Suprapubic skin (tissue), 4 donors: Measurements from ENCODE around the gene CCDC54. TPM values are rescaled to one million over a fixed set of nuclear protein-coding genes. Genes with fewer than 3 reads are reported as not detected.
"Not testable (repeated sequence)": the region's sequence is repeated elsewhere in the genome, so short reads cannot be mapped to it uniquely, and the experiment has no call there.

ENCODE experiments used
- DNase-seq, 2 donors: peaks; one replicate each; pipeline ENCODE4 v3.0.0-alpha.2; 2019; ENCODE audit warnings: low spot score in 2 of 2
- H3K27ac ChIP-seq: fragments of 200-600 bp; sonication (generic); one replicate; pipeline ENCODE4 v1.5.1; 2019
- H3K27me3 ChIP-seq: fragments of 200-600 bp; sonication (generic); one replicate; pipeline ENCODE4 v1.5.1; 2019
- H3K36me3 ChIP-seq: fragments of 200-600 bp; sonication (generic); one replicate; pipeline ENCODE4 v1.5.1; 2019
- H3K4me1 ChIP-seq: fragments of 200-600 bp; sonication (generic); one replicate; pipeline ENCODE4 v1.5.1; 2019
- H3K4me3 ChIP-seq: fragments of 200-600 bp; sonication (generic); one replicate; pipeline ENCODE4 v1.5.1; 2019; ENCODE audit warnings: mild to moderate bottlenecking
- H3K9me3 ChIP-seq: fragments of 200-600 bp; sonication (generic); one replicate; pipeline ENCODE4 v1.5.1; 2019
- CTCF ChIP-seq, 2 donors: fragments of 200-600 bp in 1 of 2; fragments of 450-650 bp in 1 of 2; sonication (generic) in 1 of 2; IDR thresholded peaks; one replicate each; pipeline ENCODE4 v1.5.1; 2016 to 2019; ENCODE audit warnings: antibody characterized with exemption in 2 of 2, mild to moderate bottlenecking in 1 of 2, moderate library complexity in 1 of 2
- EP300 ChIP-seq: sonication (generic); formaldehyde crosslinking; IDR thresholded peaks from one replicate; pipeline ENCODE4 v1.6.1; 2017; ENCODE audit warnings: antibody characterized with exemption
- POLR2A ChIP-seq, 2 donors: fragments of 450-650 bp; IDR thresholded peaks; one replicate each; pipeline ENCODE4 v1.6.1; 2017; ENCODE audit warnings: antibody characterized with exemption in 2 of 2, mild to moderate bottlenecking in 2 of 2, moderate library complexity in 2 of 2
- POLR2AphosphoS5 ChIP-seq, 3 donors: sonication (generic); formaldehyde crosslinking; IDR thresholded peaks; one replicate each; pipeline ENCODE4 v1.6.1; 2017; ENCODE audit warnings: antibody characterized with exemption in 3 of 3
- WGBS: methylation state at CpG from one replicate; pipeline ENCODE4 v1.1.5; 2018; 5-methylcytosine and 5-hydroxymethylcytosine counted together
- total RNA-seq, 4 donors: library from RNA; depleted of rRNA; stranded (reverse); fragments of >200 nt; gene quantifications; one replicate each; pipeline ENCODE4 v1.1.0, GENCODE V29; 2016

The CCDC54 gene
- total RNA-seq: not detected

DNA sequence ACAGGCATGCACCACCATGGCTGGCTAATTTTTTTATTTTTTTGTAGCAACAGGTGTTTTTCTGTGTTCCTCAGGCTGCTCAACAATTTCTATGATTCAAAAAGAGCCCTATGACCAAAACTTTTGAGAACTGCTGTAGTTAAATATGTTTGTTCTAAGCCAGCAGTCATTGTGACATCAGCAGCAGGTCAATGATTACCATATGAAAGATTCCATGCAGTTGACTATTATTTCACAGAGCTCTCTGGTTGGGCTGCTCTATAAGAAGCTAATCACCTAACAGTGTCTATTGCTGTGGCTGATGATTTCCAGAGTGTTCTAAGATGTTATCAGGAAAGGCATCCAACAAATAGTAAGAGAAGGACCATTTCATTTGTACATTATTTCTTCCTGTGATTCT lies at the start of gene CCDC54:
Gene CCDC54 (plus strand): TSS at position 289 of the 400 bp plus-strand sequence. CDS start 149 bp downstream, outside the sequence.
- Histone ChIP-seq H3K36me3 (no peaks in the 10 kb centered on the region), H3K27me3 (no peaks in the 10 kb centered on the region), H3K4me1 (no peaks in the 10 kb centered on the region), H3K4me3 (no peak within 1 kb of the TSS), H3K9me3 (no peaks in the 10 kb centered on the region), H3K27ac (no peak within 1 kb of the TSS)
- TF ChIP-seq POLR2AphosphoS5 (IDR thresholded peaks at IDR 0.05): no peak
- no peak for TF ChIP-seq CTCF (IDR thresholded peaks at IDR 0.05)
- TF ChIP-seq EP300: no peak
- no peak for TF ChIP-seq POLR2A (IDR thresholded peaks at IDR 0.05)
- DNase-seq: no peak

GRCh38 chr3:107328069-107328468 lies 49.2 kb upstream of the CCDC54 start:
- H3K4me3 ChIP-seq: no peak overlapping the region
- WGBS: 78% methylated on average over 2 of the region's 2 CpGs
- no peak for DNase-seq
- no peak for TF ChIP-seq POLR2AphosphoS5 (IDR thresholded peaks at IDR 0.05)
- TF ChIP-seq CTCF (IDR thresholded peaks at IDR 0.05): no peak
- TF ChIP-seq EP300: no peak
- no peak for TF ChIP-seq POLR2A (IDR thresholded peaks at IDR 0.05)
- no peak overlapping the region for H3K27ac ChIP-seq
- no peaks in the 10 kb centered on the region for H3K9me3 ChIP-seq
- no peaks in the 10 kb centered on the region for H3K4me1 ChIP-seq
- no peaks in the 10 kb centered on the region for H3K36me3 ChIP-seq
- no peaks in the 10 kb centered on the region for H3K27me3 ChIP-seq

- no peak overlapping the region for H3K4me3 ChIP-seq
- no peak for DNase-seq
- H3K36me3 ChIP-seq: no peaks in the 10 kb centered on the region
- H3K27ac ChIP-seq: no peak overlapping the region
- TF ChIP-seq EP300: no peak
- no peak for TF ChIP-seq POLR2AphosphoS5 (IDR thresholded peaks at IDR 0.05)
- no peak for TF ChIP-seq CTCF (IDR thresholded peaks at IDR 0.05)
- TF ChIP-seq POLR2A (IDR thresholded peaks at IDR 0.05): no peak
- no peaks in the 10 kb centered on the region for H3K27me3 ChIP-seq
- H3K4me1 ChIP-seq: no peaks in the 10 kb centered on the region
- H3K9me3 ChIP-seq: no peaks in the 10 kb centered on the region
- WGBS: 85% methylated on average over 5 of the region's 5 CpGs
These were observed 48.2 kb upstream of the CCDC54 start for GRCh38 chr3:107329088-107329487.

GRCh38 chr3:107339690-107340089 lies 37.5 kb upstream of the CCDC54 start:
- not testable (repeated sequence) for H3K36me3 ChIP-seq, H3K4me3 ChIP-seq, H3K27ac ChIP-seq, DNase-seq, H3K27me3 ChIP-seq, H3K4me1 ChIP-seq, H3K9me3 ChIP-seq
- 96% methylated on average over 3 of the region's 3 CpGs for WGBS

DNA sequence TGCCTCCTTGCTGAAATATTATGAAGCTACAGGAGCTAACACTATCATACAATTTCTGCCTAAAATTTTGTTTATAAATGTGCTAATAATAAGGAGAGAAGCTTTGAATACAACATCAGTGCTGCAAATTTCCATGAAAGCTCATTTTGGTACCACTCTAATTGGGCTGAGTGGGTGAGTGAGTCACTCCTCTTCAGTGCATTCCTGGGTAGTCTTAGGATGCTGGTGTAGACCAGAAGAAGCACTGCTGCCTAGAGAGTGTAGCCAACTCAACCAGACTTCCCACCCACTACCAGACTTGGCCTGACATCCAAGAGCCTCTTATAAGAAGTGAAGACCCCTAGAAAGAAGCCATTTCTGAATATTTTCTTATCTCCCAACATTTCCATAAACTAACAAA lies 32.5 kb upstream of the CCDC54 start:
- no peaks in the 10 kb centered on the region for H3K27me3 ChIP-seq
- no peaks in the 10 kb centered on the region for H3K36me3 ChIP-seq
- no peak overlapping the region for H3K27ac ChIP-seq
- no peaks in the 10 kb centered on the region for H3K9me3 ChIP-seq
- no peak overlapping the region for H3K4me3 ChIP-seq
- no peak for DNase-seq
- TF ChIP-seq CTCF (IDR thresholded peaks at IDR 0.05): no peak
- no peak for TF ChIP-seq EP300
- no peak for TF ChIP-seq POLR2A (IDR thresholded peaks at IDR 0.05)
- TF ChIP-seq POLR2AphosphoS5 (IDR thresholded peaks at IDR 0.05): no peak
- H3K4me1 ChIP-seq: no peaks in the 10 kb centered on the region

GRCh38 chr3:107345822-107346405 lies 31.3 kb upstream of the CCDC54 start:
- Histone ChIP-seq H3K27ac (no peak overlapping the region), H3K9me3 (no peaks in the 10 kb centered on the region), H3K27me3 (no peaks in the 10 kb centered on the region), H3K4me3 (no peak overlapping the region), H3K4me1 (no peaks in the 10 kb centered on the region), H3K36me3 (no peaks in the 10 kb centered on the region)
- no peak for DNase-seq
- WGBS: 78% methylated on average over 4 of the region's 4 CpGs
- no peak for TF ChIP-seq CTCF (IDR thresholded peaks at IDR 0.05)
